ENCODE measurements around the gene LRP1B.

Gene LRP1B

DNA sequence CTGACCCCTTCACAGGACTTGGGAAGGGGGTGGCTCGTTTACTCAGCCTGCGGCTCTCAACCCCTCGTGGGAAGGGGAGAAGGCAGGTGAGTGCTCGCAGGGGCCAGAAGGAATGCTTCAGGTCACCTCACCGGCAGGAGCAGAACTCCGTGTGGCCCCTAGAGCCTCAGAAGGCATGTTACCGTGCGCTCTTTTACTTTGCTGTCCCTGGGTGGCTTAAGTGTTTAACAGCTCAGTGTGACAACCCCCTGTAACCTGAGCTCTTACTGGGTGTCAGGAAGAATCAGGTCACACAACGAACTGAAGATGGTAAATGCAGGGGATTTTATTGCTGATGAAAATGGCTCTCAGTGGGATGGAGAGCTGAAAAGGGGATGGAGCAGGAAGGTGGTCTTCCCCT, 1235.4 kb downstream of the LRP1B start:
- TF ChIP-seq PPARA (CRISPR knock-in tag; IDR thresholded peaks at IDR 0.05; ENCODE audit: borderline replicate concordance) = no peak
- no peak for TF ChIP-seq PATZ1 (CRISPR knock-in tag; IDR thresholded peaks at IDR 0.05; ENCODE audit: borderline replicate concordance)
- TF ChIP-seq RARB (CRISPR knock-in tag; IDR thresholded peaks at IDR 0.05) = no peak
- TF ChIP-seq TSHZ2 (CRISPR knock-in tag; IDR thresholded peaks at IDR 0.05) = no peak
- TF ChIP-seq ARNTL (CRISPR knock-in tag; IDR thresholded peaks at IDR 0.05; ENCODE audit: borderline replicate concordance, low read depth) = no peak
- no peak for TF ChIP-seq GLIS3 (CRISPR knock-in tag; IDR thresholded peaks at IDR 0.05)
- TF ChIP-seq, protein P1, sequence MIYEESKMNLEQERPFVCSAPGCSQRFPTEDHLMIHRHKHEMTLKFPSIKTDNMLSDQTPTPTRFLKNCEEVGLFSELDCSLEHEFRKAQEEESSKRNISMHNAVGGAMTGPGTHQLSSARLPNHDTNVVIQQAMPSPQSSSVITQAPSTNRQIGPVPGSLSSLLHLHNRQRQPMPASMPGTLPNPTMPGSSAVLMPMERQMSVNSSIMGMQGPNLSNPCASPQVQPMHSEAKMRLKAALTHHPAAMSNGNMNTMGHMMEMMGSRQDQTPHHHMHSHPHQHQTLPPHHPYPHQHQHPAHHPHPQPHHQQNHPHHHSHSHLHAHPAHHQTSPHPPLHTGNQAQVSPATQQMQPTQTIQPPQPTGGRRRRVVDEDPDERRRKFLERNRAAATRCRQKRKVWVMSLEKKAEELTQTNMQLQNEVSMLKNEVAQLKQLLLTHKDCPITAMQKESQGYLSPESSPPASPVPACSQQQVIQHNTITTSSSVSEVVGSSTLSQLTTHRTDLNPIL (CRISPR knock-in tag; IDR thresholded peaks at IDR 0.05; ENCODE audit: low read depth) = no peak
- no peak for TF ChIP-seq ZNF8 (CRISPR knock-in tag; IDR thresholded peaks at IDR 0.05)
- TF ChIP-seq ZFP30 (CRISPR knock-in tag; IDR thresholded peaks at IDR 0.05) = no peak
- TF ChIP-seq, protein P2, sequence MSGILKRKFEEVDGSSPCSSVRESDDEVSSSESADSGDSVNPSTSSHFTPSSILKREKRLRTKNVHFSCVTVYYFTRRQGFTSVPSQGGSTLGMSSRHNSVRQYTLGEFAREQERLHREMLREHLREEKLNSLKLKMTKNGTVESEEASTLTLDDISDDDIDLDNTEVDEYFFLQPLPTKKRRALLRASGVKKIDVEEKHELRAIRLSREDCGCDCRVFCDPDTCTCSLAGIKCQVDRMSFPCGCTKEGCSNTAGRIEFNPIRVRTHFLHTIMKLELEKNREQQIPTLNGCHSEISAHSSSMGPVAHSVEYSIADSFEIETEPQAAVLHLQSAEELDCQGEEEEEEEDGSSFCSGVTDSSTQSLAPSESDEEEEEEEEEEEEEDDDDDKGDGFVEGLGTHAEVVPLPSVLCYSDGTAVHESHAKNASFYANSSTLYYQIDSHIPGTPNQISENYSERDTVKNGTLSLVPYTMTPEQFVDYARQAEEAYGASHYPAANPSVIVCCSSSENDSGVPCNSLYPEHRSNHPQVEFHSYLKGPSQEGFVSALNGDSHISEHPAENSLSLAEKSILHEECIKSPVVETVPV (CRISPR knock-in tag; IDR thresholded peaks at IDR 0.05) = no peak
- TF ChIP-seq CSDC2 (CRISPR knock-in tag; IDR thresholded peaks at IDR 0.05) = no peak
- no peak for TF ChIP-seq TOX (CRISPR knock-in tag; IDR thresholded peaks at IDR 0.05; ENCODE audit: borderline replicate concordance)
- TF ChIP-seq, protein P3, sequence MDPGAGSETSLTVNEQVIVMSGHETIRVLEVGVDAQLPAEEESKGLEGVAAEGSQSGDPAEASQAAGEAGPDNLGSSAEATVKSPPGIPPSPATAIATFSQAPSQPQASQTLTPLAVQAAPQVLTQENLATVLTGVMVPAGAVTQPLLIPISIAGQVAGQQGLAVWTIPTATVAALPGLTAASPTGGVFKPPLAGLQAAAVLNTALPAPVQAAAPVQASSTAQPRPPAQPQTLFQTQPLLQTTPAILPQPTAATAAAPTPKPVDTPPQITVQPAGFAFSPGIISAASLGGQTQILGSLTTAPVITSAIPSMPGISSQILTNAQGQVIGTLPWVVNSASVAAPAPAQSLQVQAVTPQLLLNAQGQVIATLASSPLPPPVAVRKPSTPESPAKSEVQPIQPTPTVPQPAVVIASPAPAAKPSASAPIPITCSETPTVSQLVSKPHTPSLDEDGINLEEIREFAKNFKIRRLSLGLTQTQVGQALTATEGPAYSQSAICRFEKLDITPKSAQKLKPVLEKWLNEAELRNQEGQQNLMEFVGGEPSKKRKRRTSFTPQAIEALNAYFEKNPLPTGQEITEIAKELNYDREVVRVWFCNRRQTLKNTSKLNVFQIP (CRISPR knock-in tag; IDR thresholded peaks at IDR 0.05; ENCODE audit: borderline replicate concordance, low read depth) = no peak
- no peak for TF ChIP-seq ZNF70 (CRISPR knock-in tag; IDR thresholded peaks at IDR 0.05)
- no peak for TF ChIP-seq ESRRG (CRISPR knock-in tag; IDR thresholded peaks at IDR 0.05)
- ATAC-seq = no peak

GRCh38 chr2:140893685-140894084, 1237.1 kb downstream of the LRP1B start:
- TF ChIP-seq RARB (CRISPR knock-in tag; IDR thresholded peaks at IDR 0.05) (no peak), ZFP3 (CRISPR knock-in tag; IDR thresholded peaks at IDR 0.05) (no peak), ESRRG (CRISPR knock-in tag; IDR thresholded peaks at IDR 0.05) (no peak), TCF4 (CRISPR knock-in tag; IDR thresholded peaks at IDR 0.05; ENCODE audit: borderline replicate concordance) (no peak), CSDC2 (CRISPR knock-in tag; IDR thresholded peaks at IDR 0.05) (no peak), ZNF8 (CRISPR knock-in tag; IDR thresholded peaks at IDR 0.05) (no peak), ZNF565 (CRISPR knock-in tag; conservative IDR thresholded peaks at IDR 0.05; ENCODE audit: low read depth) (no peak), PPARA (CRISPR knock-in tag; IDR thresholded peaks at IDR 0.05; ENCODE audit: borderline replicate concordance) (no peak), ZFP30 (CRISPR knock-in tag; IDR thresholded peaks at IDR 0.05) (no peak), SNAI2 (CRISPR knock-in tag; IDR thresholded peaks at IDR 0.05) (no peak), ZNF70 (CRISPR knock-in tag; IDR thresholded peaks at IDR 0.05) (no peak), TSHZ2 (CRISPR knock-in tag; IDR thresholded peaks at IDR 0.05) (no peak), ARNTL (CRISPR knock-in tag; IDR thresholded peaks at IDR 0.05; ENCODE audit: borderline replicate concordance, low read depth) (no peak), ZC3H10 (CRISPR knock-in tag; IDR thresholded peaks at IDR 0.05) (no peak), TOX (CRISPR knock-in tag; IDR thresholded peaks at IDR 0.05; ENCODE audit: borderline replicate concordance) (no peak), ISL1 (CRISPR knock-in tag; IDR thresholded peaks at IDR 0.05) (no peak), OSR1 (CRISPR knock-in tag; IDR thresholded peaks at IDR 0.05) (no peak)
- TF ChIP-seq, protein P1 (CRISPR knock-in tag; IDR thresholded peaks at IDR 0.05; ENCODE audit: low read depth) = no peak
- TF ChIP-seq, protein P3 (CRISPR knock-in tag; IDR thresholded peaks at IDR 0.05; ENCODE audit: borderline replicate concordance, low read depth) = no peak
- peak; percentile 40; the same call in 1 of the 3 replicates for ATAC-seq

Data from SK-N-SH treated with all-trans-retinoic acid at 6 μM for 48 hours (cell line).